Raji (cell line): ENCODE data around the gene CHPF.

Experiments
- POLR2A ChIP-seq: IDR thresholded peaks from 2 replicates; pipeline ENCODE4 v1.6.1; 2011; ENCODE audit warnings: low read depth, low read length, control low read depth; ENCODE audit not compliant: insufficient read depth

The CHPF gene

DNA sequence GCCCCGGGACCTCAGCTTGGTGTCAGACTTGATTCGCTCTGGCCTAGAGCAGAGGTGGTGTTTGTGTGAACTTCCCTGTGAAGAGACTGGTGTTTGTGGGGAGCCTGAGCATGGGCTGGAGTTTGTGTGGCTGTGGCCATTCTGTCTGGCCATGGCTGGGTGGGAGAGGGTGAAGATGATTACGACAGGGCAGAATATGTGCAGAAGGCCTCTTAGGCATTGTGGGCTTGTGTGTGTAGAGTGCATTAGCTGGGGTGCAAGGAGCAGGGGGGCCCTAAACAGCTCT lies 17.2 kb upstream of the CHPF start:
- no peak for TF ChIP-seq POLR2A

DNA sequence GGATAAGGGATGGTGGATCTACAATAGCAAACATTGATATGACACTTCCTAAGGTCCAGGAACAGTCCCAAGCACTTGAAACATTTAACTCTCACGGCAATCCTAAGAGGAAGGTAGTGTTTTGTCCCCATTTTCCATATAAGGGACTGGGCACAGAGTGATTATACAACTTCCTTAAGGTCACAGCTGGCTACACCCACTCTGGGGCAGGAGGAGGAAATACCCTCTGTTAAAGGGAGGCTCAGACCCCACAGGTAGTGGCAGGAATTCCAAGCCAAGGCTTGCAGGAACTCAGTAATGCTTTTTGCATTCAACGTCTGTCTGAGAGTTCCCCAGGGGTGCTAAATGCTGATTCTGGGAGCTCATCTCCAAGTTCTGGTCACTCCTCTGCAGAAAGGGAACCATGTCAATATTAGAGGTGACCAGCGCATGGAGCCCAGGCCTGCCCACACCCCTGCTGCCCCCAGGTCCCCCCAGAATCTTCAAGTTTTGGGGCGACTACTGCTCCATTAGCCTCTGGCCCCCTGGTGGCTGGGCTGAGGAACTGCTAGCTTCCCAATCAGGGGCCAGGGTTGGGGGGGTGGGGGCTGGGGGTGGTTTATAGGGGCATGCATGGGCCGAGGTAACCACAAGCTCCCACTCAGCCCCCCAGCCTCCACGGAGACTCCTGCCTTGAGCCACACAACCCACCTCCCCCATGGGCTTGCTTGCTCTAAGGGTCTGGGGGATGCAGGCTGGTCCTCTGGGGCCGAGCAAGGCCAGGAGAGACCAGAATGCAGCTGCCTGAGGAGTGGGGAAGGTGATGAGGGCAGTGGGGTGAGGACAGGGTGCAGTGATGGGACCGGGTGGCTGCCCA lies 16.7 kb upstream of the CHPF start:
- no peak for TF ChIP-seq POLR2A

DNA sequence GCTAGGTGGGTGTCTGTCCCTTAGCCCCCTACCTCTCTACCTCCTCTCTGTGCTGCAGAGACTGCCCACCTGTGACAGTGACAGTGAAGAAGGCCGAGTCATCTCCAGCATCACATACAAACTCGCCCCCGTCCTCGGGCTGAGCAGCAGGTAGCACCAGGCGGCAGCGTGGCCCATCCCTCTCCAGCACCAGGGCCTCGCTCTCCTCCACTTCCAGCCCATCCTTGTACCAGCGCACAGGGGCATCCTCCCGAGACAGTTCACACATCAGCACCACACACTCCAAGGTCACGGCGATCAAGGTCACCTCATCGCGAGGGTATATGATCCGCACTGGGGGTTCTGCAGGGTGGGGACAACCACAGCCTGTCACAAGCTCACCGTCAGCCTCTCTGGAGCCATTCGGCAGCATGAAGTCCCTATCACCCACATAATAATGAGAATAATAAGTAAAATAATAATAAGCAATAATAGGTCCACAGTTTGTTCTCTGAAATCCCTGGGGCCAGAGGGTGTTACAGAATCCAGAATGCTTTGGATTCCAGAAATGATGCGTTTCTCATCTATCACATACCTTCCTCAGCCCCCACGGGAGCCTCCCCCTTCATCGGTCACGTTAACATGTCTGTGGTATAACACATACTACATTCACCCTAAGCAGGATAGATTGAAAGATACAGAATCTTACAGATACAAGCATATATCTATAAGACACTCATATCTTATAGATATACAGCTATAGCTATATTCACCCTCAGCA lies 15.7 kb upstream of the CHPF start:
- TF ChIP-seq POLR2A: no peak

DNA sequence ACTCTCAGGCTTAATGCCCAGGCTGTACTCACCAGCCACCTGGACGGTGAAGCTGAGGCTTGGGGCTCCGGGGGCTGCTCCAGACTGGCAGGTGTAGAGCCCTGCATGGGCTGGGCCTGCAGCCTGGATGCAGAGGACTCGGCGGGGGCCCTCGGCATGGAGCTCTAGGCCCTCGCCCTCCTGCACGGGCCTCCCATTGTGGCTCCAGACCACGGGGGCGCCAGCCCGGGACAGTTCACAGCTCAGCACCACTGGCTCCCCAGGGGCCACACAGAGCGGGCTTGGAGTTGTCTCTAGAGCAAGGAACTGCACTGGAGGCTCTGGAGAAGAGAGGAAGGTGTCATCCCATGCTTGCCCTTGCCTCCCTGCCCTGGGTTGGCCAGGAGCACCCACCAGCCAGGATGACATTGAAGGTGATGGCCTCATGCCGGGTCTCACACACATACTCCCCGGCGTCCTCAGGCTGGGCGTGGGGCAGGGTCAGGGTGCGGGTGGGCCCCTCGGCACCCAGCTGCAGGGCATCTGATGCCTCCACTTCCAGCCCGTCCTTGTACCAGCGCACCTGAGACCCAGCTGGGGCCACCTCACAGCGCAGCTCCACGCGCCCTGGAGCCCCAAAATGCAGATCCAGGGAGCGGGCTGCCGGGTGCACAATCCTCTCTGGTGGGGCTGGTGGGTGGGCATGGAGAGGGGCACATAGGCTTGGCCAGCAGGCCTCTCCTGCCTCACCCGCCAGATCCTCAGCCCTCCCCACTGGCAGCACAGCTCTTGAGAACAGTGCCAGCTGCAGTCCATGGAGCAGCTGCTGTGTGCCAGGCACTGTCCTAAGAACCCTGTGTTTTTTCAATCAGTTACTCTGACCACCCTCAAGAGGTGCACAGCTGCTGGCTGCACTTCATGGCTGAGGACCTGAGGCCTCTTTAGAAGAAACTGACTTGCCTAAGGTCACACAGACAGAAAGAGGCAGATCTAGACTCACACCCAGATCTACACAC lies 14.5 kb upstream of the CHPF start:
- TF ChIP-seq POLR2A: no peak

DNA sequence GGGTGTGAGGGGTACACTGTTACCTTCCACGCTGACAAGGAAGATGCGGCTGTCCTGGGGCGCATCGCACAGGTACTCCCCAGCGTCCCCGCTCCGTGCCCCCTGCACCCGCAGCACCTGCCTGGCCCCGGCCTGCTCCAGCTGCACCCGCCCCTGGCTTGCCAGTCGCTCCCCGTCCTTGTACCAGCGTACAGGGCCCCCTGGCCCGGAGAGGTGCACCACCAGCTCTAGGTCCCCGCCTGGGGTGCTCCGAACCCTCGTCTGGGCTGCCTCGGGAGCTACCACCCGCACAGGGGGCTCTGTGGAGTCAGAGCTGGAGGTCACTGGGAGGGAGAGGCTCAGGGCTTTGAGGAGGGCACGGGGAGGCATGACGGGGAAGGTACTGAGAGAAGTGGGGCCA lies 13.7 kb upstream of the CHPF start:
- TF ChIP-seq POLR2A: no peak

DNA sequence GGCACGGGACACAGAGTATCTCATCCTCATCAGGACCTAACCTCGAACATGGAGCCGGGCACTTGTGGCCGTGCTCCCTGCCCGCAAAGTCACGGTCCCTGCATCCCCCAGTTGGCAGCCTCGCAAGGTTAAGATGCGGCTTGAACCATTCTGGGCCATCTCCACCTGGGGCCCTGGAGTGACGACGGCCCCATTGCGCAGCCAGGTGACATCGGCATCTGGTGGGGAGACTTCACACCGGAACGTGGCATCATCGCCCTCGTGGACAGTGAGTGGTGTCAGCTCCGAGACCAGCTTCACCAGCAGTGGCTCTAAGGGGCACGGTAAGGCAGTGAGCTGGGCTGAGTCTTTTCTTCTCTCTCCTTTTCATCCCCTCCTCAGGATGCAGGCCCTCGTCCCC lies 12.8 kb upstream of the CHPF start:
- TF ChIP-seq POLR2A: no peak

DNA sequence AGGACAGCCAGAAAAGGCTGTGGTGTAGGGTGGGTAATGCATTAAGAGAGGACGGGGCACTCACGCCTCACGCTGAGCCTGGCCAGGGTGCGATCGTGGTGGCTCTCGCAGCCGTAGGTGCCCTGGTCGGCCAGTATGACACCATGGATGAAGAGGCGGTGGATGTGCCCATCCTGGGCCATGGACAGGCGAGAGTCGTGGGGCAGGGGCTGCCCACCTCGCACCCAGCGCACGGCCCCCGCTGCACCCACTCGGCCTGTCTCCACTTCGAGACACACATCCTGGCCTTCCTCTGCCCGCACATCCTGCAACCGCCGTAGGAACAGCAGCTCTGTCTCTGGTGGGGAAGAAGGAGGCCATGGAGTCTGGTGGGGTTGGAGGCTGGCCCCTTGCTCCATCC lies 12.3 kb upstream of the CHPF start:
- TF ChIP-seq POLR2A: no peak

DNA sequence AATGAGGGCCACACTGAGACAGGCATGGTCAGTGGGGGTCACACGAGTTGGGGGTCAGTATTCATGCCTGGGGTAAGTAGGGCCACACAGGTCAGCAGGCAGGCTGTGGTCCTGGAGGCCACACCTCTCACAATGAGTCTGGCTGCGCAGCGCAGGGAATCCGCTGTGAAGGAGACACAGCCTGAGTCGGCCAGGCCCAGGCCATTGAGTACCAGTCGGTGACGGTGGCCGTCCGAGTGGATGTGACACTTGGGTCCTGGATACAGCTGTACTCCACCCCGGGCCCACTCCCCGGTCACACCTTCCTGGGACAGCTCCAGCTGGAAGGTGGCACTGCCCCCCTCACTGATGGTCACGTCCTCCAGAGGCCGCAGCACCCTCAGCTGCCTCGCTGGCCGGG lies 10.7 kb upstream of the CHPF start:
- TF ChIP-seq POLR2A: no peak

DNA sequence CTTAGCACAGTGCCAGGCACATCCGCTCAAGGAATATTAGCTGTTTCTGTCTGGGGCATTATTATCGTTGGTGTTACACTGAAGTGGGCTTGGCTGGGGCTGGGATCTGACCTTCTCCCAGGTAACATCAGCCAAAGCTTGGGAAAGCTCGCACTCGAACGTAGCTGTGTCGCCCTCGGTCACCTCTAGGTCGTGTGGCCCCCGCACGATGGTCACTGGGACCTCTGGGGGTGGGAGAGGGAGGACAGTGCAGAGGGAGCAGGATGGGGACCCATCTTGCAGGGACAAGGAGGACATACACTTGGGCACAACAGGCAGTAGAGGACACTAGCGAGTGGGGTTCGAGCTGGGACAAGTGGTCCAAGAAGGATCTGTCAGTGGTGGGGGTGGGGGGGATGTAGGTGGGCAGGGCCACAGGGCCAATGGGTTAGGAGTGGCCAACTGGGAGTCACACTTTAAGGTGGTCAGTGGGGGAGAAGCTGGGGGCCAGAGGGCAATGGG lies 9.9 kb upstream of the CHPF start:
- no peak for TF ChIP-seq POLR2A

DNA sequence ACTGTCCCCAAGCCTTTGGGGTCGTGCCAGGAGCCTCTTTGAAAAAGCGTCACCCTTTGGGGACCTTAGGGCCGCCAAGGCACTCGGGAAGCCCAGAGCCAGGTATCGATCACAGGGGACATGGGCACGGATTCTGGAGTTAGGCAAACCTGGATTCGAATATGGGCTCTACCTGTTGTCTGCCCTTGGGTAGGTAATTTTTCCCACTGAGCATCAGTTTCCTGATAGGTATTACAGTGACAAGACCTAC lies 9.5 kb upstream of the CHPF start:
- TF ChIP-seq POLR2A: no peak

DNA sequence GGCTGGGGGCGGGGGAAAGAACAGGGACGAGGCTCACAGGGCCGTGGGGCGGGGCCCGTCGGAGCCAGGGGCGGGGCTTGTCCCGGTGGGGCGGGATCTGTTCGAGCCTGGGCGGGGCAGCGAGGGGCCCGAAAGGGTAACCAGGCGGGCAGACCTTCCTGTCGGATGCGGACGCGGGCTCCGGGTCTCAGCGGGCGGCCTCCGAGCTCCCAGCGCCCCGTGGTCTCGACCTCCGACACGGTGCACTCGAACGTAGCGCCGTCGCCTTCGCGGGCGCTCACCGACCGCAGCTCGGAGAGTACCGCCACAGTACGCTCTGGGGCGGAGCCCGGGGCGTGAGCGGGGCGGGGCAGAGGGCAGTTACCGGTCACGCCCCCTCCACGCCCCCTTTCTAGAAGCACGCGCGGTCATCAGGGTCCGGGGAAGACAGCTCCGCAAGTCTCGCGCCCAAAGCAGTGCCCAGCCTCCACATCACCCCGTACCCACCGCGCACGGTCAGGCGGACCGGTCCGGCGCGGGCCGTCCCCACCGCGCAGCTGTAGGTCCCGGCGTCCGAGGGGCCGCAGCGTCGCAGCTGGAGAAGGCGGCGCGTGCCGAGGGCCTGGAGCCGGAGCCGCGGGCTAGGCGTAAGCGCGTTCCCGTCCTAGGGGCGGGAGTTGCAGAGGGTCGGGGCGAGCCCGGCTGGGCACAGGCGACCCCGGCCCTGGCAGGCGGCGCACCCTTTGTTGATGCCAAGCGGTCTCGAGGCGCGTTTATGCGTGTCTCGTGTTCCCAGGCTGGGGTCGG lies 9.0 kb upstream of the CHPF start:
- no peak for TF ChIP-seq POLR2A

DNA sequence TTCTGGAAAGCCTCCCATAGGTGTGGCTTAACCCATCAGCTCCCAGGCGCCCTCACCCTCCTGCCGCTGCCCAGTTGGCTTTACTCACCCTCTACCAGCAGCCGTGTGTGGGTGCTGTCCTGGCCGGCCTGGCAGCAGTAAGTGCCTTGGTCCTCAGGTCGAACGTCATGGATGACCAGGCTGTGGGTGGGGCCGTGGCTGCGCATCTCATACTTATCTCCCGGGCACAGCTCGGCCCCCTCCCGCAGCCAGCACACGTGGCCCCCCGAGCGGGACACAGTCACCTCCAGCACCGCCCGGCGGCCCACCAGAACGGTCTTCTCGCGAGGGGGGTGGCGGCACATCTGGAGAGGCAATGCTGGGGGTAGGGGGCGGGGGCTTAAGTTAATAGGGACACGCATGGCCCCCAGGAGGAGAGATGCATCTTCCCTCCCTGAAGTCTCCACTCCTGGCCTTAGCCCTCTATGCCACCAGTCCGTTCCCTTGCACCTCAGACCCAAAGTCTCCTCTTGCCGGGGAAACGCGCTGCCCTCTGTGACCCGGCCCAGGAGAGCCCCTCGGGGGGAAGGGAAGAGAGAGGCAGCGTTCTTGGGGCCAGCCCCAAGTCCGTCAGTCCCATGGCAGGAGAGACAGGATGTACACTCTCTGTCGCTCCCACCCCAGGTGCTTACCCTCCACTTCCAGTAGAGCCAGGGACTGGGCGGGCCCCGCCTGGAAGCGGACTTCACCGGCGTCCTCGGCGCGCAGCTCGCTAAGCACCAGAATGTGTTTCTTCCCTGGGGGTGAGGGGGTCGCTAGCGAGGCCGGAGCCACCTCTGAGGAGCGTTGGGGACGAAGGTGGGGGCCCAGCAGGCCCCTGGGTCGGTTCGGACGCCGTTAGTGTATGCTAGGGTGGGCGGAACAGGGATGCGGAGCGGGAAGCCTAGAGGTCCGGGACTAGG lies 8.1 kb upstream of the CHPF start:
- TF ChIP-seq POLR2A: no peak

DNA sequence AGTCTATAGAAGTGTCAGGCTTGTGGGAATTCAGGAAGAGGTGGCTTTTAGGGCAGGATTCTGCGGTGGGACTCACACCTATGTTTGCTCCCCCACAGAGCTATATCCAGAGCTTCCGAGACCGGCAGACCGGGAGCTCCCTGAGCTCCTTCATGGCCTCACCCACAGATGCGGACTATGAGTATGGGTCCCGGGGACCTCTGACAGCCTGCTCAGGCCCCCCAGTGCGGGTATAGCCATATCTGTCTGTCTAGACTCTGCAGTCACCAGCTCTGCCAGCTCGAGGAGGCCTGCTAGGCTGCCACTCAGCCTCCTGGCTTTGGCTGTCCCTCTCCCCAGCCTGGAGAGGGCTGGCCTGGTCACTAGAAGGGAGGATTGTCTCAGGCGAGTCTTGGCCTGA lies 6.0 kb upstream of the CHPF start:
- no peak for TF ChIP-seq POLR2A

DNA sequence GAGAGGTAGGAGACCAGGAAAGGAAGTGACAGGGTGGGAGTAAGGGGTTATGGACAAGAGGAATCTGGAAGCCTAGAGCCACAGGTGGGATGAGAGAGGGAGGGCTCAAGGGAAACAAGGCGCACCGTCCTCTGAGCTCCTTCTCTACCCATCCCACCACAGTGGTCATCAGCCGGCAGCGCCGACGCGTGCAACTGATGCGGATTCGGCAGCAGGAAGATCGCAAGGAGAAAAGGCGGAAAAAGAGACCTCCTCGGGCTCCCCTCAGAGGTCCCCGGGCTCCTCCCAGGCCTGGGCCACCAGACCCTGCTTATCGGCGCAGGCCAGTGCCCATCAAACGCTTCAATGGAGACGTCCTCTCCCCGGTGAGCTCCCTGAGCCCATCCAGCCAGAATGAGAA lies 5.4 kb upstream of the CHPF start:
- no peak for TF ChIP-seq POLR2A

DNA sequence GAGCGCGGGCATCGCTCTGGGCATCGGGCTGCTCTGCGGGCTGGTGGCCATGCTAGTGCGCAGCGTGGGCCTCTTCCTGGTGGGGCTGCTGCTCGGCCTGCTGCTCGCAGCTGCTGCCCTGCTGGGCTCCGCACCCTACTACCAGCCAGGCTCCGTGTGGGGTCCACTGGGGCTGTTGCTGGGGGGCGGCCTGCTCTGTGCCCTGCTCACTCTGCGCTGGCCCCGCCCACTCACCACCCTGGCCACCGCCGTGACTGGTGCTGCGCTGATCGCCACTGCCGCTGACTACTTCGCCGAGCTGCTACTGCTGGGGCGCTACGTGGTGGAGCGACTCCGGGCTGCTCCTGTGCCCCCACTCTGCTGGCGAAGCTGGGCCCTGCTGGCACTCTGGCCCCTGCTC lies 4.0 kb upstream of the CHPF start:
- TF ChIP-seq POLR2A: no peak
